Ishikawa (cell line): ENCODE results near the gene GDF10.
A peak's percentile ranks its signal among the peaks of the same experiment; 100 is the strongest.

Source experiments
- CEBPB ChIP-seq: IDR thresholded peaks from 2 replicates; pipeline ENCODE4 v1.6.1; 2012
- CREB1 ChIP-seq: IDR thresholded peaks from 2 replicates; pipeline ENCODE4 v1.6.1; 2012; ENCODE audit warnings: low read depth
- EGR1 ChIP-seq: IDR thresholded peaks from 2 replicates; pipeline ENCODE4 v1.6.1; 2012
- EP300 ChIP-seq: IDR thresholded peaks from 2 replicates; pipeline ENCODE4 v1.6.1; 2012; ENCODE audit warnings: borderline replicate concordance
- FOXM1 ChIP-seq: IDR thresholded peaks from 2 replicates; pipeline ENCODE4 v1.6.1; 2012; ENCODE audit warnings: low read depth, borderline replicate concordance
- NFIC ChIP-seq: IDR thresholded peaks from 2 replicates; pipeline ENCODE4 v1.6.1; 2012
- RAD21 ChIP-seq: IDR thresholded peaks from 2 replicates; pipeline ENCODE4 v1.6.1; 2012; ENCODE audit warnings: low read depth
- TAF1 ChIP-seq: IDR thresholded peaks from 2 replicates; pipeline ENCODE4 v1.6.1; 2012; ENCODE audit warnings: low read depth, mild to moderate bottlenecking
- TCF12 ChIP-seq: IDR thresholded peaks from 2 replicates; pipeline ENCODE4 v1.6.1; 2012; ENCODE audit warnings: low read depth
- TEAD4 ChIP-seq: IDR thresholded peaks from 2 replicates; pipeline ENCODE4 v1.6.1; 2012
- USF1 ChIP-seq: IDR thresholded peaks from 2 replicates; pipeline ENCODE4 v1.6.1; 2012
- YY1 ChIP-seq: IDR thresholded peaks from 2 replicates; pipeline ENCODE4 v1.6.1; 2012; ENCODE audit warnings: low read depth
- ZBTB7A ChIP-seq: IDR thresholded peaks from 2 replicates; pipeline ENCODE4 v1.6.1; 2012; ENCODE audit warnings: low read depth
- TF ChIP-seq, protein P1 (sequence below): IDR thresholded peaks from 2 replicates; pipeline ENCODE4 v1.6.1; 2012; ENCODE audit warnings: low read depth, mild to moderate bottlenecking
- TF ChIP-seq, protein P2 (sequence below): IDR thresholded peaks from 2 replicates; pipeline ENCODE4 v1.6.1; 2012

Gene GDF10, protein sequence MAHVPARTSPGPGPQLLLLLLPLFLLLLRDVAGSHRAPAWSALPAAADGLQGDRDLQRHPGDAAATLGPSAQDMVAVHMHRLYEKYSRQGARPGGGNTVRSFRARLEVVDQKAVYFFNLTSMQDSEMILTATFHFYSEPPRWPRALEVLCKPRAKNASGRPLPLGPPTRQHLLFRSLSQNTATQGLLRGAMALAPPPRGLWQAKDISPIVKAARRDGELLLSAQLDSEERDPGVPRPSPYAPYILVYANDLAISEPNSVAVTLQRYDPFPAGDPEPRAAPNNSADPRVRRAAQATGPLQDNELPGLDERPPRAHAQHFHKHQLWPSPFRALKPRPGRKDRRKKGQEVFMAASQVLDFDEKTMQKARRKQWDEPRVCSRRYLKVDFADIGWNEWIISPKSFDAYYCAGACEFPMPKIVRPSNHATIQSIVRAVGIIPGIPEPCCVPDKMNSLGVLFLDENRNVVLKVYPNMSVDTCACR

DNA sequence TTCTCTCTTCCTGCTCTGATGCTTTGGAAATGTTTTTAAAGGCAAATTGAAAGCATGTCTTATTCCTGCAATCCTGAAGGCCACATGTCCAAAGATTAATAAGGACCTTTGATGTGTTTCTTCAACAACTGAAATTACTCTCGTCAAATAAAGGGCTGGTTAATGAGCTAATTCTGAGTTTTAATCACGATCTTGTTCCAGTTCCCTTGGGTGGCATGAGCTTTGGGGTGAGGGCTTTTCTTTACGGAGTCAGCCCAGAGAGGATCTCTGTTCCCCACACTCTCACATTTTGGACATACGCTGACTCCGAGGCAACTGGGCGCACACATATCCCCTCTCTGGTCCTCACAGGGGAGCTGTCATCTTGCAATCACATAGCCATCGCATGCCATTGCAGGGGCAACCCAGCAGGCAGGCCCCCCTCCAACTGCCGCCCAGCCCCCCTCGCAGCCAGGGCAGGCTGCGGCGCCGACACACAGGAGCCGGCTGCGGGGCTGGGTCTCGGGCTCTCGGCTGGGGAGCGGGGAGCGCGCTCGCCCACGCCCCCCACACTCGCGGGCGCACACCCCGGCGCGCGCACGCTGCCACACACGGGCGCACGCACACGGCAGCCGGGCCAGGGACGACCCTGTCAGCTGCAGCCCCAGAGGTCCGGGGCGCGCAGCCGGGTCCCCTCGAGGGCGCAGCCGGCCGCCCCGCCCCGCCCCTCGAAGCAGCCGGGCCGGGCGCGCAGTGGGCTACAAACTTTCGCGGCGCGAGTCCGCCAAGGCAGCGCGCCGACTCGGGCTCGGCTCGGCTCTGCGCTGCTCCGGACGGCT, at the start of gene GDF10:
TSS of gene GDF10 (plus strand) at position 587 of the 818 bp plus-strand sequence. CDS start 455 bp downstream, outside the sequence.
- TF ChIP-seq TAF1, result no peak
- TF ChIP-seq, protein P1, sequence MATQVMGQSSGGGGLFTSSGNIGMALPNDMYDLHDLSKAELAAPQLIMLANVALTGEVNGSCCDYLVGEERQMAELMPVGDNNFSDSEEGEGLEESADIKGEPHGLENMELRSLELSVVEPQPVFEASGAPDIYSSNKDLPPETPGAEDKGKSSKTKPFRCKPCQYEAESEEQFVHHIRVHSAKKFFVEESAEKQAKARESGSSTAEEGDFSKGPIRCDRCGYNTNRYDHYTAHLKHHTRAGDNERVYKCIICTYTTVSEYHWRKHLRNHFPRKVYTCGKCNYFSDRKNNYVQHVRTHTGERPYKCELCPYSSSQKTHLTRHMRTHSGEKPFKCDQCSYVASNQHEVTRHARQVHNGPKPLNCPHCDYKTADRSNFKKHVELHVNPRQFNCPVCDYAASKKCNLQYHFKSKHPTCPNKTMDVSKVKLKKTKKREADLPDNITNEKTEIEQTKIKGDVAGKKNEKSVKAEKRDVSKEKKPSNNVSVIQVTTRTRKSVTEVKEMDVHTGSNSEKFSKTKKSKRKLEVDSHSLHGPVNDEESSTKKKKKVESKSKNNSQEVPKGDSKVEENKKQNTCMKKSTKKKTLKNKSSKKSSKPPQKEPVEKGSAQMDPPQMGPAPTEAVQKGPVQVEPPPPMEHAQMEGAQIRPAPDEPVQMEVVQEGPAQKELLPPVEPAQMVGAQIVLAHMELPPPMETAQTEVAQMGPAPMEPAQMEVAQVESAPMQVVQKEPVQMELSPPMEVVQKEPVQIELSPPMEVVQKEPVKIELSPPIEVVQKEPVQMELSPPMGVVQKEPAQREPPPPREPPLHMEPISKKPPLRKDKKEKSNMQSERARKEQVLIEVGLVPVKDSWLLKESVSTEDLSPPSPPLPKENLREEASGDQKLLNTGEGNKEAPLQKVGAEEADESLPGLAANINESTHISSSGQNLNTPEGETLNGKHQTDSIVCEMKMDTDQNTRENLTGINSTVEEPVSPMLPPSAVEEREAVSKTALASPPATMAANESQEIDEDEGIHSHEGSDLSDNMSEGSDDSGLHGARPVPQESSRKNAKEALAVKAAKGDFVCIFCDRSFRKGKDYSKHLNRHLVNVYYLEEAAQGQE, result no peak
- TF ChIP-seq EGR1, result peak; percentile 23; the same call in 1 of the 2 replicates
- no peak for TF ChIP-seq USF1

DNA sequence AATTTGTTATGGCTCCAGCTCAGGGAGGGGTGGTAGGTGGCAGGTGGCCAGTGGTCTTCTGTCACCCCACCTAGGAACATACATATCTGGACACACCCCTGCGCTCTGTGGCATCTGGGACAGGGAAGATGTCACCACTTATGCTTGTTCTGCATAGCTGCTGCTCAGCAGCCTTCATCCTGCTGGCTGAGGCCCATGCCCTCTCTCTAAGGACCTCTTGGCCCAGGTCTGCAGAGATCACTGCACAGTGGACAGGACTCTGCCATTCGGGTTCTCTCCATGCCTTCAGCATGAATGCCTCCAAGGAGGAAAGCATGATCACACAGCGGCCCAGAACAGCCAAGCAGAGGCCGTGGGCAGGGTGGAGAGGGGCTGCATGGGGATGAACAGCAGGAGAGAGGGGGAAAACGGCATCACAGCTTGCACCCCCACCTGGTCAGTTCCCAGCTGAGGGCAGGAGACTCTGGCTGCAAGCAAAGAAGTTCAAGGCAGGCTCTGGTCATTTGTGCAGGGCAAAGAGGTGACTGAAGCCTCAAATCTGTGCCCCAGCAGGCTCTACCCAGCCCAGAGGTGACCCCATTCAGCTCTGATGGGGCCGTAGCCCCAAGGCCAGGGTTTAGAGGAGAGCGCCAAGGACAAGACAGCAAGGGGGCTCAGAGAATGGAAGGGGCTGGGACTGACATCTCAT, 47.8 kb upstream of the GDF10 start:
- no peak for TF ChIP-seq CREB1
- no peak for TF ChIP-seq EP300
- TF ChIP-seq RAD21, result no peak
- no peak for TF ChIP-seq ZBTB7A
- TF ChIP-seq TCF12, result no peak
- TF ChIP-seq YY1, result no peak
- no peak for TF ChIP-seq CEBPB
- TF ChIP-seq EGR1, result no peak
- TF ChIP-seq, protein P1, result no peak
- TF ChIP-seq FOXM1, result no peak
- TF ChIP-seq USF1, result no peak
- TF ChIP-seq TEAD4, result no peak
- no peak for TF ChIP-seq NFIC
- TF ChIP-seq, protein P2, sequence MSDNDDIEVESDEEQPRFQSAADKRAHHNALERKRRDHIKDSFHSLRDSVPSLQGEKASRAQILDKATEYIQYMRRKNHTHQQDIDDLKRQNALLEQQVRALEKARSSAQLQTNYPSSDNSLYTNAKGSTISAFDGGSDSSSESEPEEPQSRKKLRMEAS, result no peak
- TF ChIP-seq TAF1, result no peak

- TF ChIP-seq TEAD4, result no peak
- no peak for TF ChIP-seq USF1
- no peak for TF ChIP-seq FOXM1
- TF ChIP-seq CREB1, result no peak
- TF ChIP-seq, protein P1, result no peak
- no peak for TF ChIP-seq TAF1
- TF ChIP-seq NFIC, result no peak
- no peak for TF ChIP-seq YY1
- TF ChIP-seq RAD21, result no peak
- TF ChIP-seq CEBPB, result no peak
- no peak for TF ChIP-seq ZBTB7A
- TF ChIP-seq EGR1, result no peak
- TF ChIP-seq, protein P2, result no peak
These were observed 46.9 kb upstream of the GDF10 start for GRCh38 chr10:47253030-47253637.
